Activated CD4-positive, alpha-beta T cell treated with anti-CD3 and anti-CD28 coated beads for 36 hours (primary cell): ENCODE data around the gene NANOS2. TPM values are rescaled to one million over a fixed set of nuclear protein-coding genes. Genes with fewer than 3 reads are reported as not detected.

Source experiments
- ATAC-seq: fragments of 200-7000 bp; cut with Tn5 transposase; one replicate; pipeline ENCODE4 v1.10.0; 2021; ENCODE audit warnings: mild to moderate bottlenecking, moderate library complexity
- CTCF ChIA-PET: fragments of 350-600 bp; sonication (Branson Sonifier 250); formaldehyde crosslinking; loops from one replicate; lab custom pipeline; 2021; ENCODE audit warnings: antibody characterized with exemption; lab: Charles Lee
- POLR2A ChIA-PET: fragments of 350-600 bp; sonication (Branson Sonifier 250); formaldehyde crosslinking; loops from one replicate; lab custom pipeline; 2021; ENCODE audit warnings: antibody characterized with exemption, inconsistent platforms; lab: Charles Lee
- DNase-seq: peaks from one replicate; pipeline ENCODE4 v3.0.0-alpha.2; 2020
- H3K27ac Mint-ChIP-seq: one replicate; pipeline ENCODE4 v1.8.0; 2021; ENCODE audit warnings: mixed read lengths
- H3K27me3 Mint-ChIP-seq: one replicate; pipeline ENCODE4 v1.8.0; 2021; ENCODE audit warnings: mixed read lengths
- H3K36me3 Mint-ChIP-seq: one replicate; pipeline ENCODE4 v1.8.0; 2021; ENCODE audit warnings: low read depth, mixed read lengths
- H3K4me1 Mint-ChIP-seq: one replicate; pipeline ENCODE4 v1.8.0; 2021; ENCODE audit warnings: mixed read lengths
- H3K4me3 Mint-ChIP-seq: one replicate; pipeline ENCODE4 v1.8.0; 2021; ENCODE audit warnings: mild to moderate bottlenecking, moderate library complexity, mixed read lengths
- H3K9me3 Mint-ChIP-seq: one replicate; pipeline ENCODE4 v1.8.0; 2021; ENCODE audit warnings: low read depth, mixed read lengths
- intact Hi-C, 2 experiments: fragments of 100-400 bp; cut with DNase I in 1 of 2; cut with micrococcal nuclease in 1 of 2; formaldehyde crosslinking; loops; one replicate each; pipeline versions ENCODE4 v1.14.2 to v1.15.1; 2022 to 2024; cut with DNase I, micrococcal nuclease
- total RNA-seq, 2 experiments: library from RNA; stranded (reverse); gene quantifications; one replicate each; pipeline ENCODE4 v1.2.3, GENCODE V29; 2021

The NANOS2 gene
- total RNA-seq, 2 experiments from 2014 or later = not detected

DNA sequence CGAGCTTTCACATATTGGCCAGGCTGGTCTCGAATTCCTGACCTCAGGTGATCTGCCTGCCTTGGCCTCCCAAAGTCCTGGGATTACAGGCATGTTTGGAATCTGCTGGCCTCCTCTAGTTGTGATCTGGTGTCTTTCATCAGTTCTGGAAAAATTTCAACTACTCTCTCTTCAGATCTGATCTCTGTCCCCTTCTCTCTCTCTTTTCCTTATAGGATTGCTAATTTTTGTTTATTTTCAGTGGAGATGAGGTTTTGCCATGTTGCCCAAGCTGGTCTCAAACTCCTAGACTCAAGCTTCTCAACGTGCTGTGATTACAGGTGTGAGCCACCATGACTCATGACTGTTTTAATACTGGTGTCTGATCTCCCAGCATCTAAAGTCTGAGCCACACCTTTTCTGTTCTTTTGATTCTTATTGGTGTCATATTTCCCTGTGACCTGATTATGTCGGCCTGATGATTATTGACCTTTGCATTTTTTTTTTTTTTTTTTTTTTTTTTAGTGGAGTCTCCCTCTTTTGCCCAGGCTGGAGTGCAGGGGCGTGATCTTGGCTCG is 10.4 kb upstream of the NANOS2 start:
- CTCF ChIA-PET = interaction anchor here (0.6 to 0.8 kb wide), 2 partner anchors 17 to 168 kb away, joined by 3 read pairs; no protein-coding TSS in a partner anchor
- no peaks in the 10 kb centered on the region for H3K36me3 Mint-ChIP-seq
- no peak overlapping the region for H3K4me3 Mint-ChIP-seq
- POLR2A ChIA-PET = no interaction called here
- H3K27me3 Mint-ChIP-seq = peaks cover 3% of the 10 kb centered on the region
- no peak overlapping the region for H3K27ac Mint-ChIP-seq
- intact Hi-C loops = no loop called here
- DNase-seq (no peak), ATAC-seq (no peak)
- H3K4me1 Mint-ChIP-seq = peaks cover 12% of the 10 kb centered on the region
- no peaks in the 10 kb centered on the region for H3K9me3 Mint-ChIP-seq

- intact Hi-C loops = no loop called here
- peaks cover 4% of the 10 kb centered on the region for H3K4me1 Mint-ChIP-seq
- H3K27me3 Mint-ChIP-seq = peaks cover 2% of the 10 kb centered on the region
- ATAC-seq (peak; percentile 55), DNase-seq (peak; percentile 36)
- no peaks in the 10 kb centered on the region for H3K36me3 Mint-ChIP-seq
- CTCF ChIA-PET = interaction anchor here (0.8 kb wide), 1 partner anchor 207 kb away, joined by 3 read pairs; no protein-coding TSS in a partner anchor
- H3K9me3 Mint-ChIP-seq = no peaks in the 10 kb centered on the region
- POLR2A ChIA-PET = no interaction called here
- no peak overlapping the region for H3K4me3 Mint-ChIP-seq
- no peak overlapping the region for H3K27ac Mint-ChIP-seq
These were observed 7.7 kb upstream of the NANOS2 start for GRCh38 chr19:45922281-45922680.

GRCh38 chr19:45920458-45920857 is 5.9 kb upstream of the NANOS2 start:
- intact Hi-C loops = no loop called here
- POLR2A ChIA-PET = no interaction called here
- Mint-ChIP-seq H3K27me3 (peaks cover 6% of the 10 kb centered on the region), H3K36me3 (no peaks in the 10 kb centered on the region), H3K4me3 (no peak overlapping the region), H3K27ac (no peak overlapping the region), H3K9me3 (no peaks in the 10 kb centered on the region), H3K4me1 (peaks cover 2% of the 10 kb centered on the region)
- CTCF ChIA-PET = interaction anchor here (0.6 kb wide), 1 partner anchor 28 kb away, joined by 3 read pairs; no protein-coding TSS in a partner anchor
- ATAC-seq = peak; percentile 56
- peak; percentile 33 for DNase-seq

DNA sequence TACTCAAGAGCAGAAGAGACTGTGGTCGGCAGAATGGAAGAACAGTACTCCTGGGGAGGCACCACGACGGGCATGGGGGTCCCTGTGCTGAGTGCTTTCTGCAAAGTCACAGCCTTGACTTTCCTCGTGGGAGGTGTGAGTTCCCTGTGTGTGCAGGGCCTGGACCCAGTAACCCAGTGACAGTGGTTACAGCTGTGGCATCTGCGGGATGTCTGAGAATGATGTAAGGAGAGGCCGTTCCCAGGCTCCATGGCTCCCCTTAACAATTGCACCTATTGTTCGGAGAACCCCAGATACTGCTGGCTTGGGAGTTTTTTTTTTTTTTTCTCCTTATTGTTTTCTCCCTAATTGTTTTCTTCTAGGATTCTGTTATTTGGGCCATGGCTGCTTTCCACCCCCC is 5.1 kb upstream of the NANOS2 start:
- ChIA-PET CTCF (interaction anchor here (0.6 kb wide), 1 partner anchor 184 kb away, joined by 3 read pairs; no protein-coding TSS in a partner anchor), POLR2A (no interaction called here)
- Mint-ChIP-seq H3K36me3 (no peaks in the 10 kb centered on the region), H3K27ac (no peak overlapping the region), H3K4me1 (peaks cover 2% of the 10 kb centered on the region), H3K4me3 (no peak overlapping the region), H3K27me3 (peaks cover 6% of the 10 kb centered on the region), H3K9me3 (no peaks in the 10 kb centered on the region)
- ATAC-seq (no peak), DNase-seq (peak; percentile 16)
- intact Hi-C loops = loop anchor here in 1 of 2 experiments (2.0 kb wide), 1 partner anchor 29 kb away; no protein-coding TSS in a partner anchor

DNA sequence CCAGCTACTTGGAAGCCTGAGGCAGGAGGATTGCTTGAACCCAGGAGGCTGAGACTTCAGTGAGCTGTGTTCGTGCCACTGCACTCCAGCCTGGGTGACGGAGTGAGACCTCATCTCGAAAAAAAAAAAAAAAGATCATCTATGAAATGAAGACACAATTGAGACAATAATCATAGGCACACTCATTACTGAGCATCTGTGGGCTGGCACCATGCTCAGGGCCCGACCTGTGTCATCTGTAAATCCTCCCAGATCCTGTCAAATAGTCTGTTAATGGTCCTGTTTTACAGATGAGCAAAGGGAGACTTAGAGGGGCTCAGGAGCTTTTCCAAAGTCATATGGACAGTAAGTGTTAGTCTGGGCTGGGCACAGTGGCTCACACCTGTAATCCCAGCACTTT is 4.1 kb upstream of the NANOS2 start:
- no peak for ATAC-seq
- DNase-seq = no peak

DNA sequence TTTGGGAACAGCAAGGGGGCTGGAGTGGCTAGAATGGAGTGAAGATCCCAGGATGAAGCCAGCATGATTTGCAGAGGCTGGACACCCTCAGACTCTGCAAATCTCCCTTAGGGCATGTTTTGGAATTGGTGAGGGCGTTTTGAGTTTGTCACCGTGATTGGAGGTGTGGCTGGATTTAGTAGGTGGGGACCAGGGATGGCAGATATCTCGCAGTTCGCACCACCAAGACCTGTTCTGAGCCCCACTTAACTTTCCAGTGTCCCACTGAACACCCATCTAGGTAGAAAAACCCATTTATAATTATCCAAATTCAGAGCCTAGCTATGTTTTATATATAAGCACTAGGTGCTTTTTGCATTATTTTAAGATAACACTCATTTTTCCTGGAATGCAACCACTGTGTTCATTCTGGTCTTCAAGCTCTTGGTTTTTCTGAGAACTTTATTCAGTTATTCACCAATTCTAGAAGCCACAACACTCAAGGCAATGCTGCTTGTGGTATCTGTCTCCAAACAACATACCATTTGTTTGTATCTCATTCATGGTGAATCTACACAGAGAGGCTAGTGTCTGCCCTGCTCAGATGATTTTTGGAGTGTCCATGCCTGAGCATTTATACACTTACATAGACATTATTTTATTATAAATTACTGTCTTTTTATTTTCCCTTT is 3.0 kb upstream of the NANOS2 start:
- ATAC-seq (peak; percentile 45), DNase-seq (no peak)
- Mint-ChIP-seq H3K27ac (no peak overlapping the region), H3K9me3 (no peaks in the 10 kb centered on the region), H3K36me3 (no peaks in the 10 kb centered on the region), H3K4me1 (peaks cover 2% of the 10 kb centered on the region), H3K4me3 (no peak overlapping the region), H3K27me3 (peaks cover 14% of the 10 kb centered on the region)
- ChIA-PET CTCF (interaction anchor here (0.7 to 0.8 kb wide), 2 partner anchors 10 to 19 kb away, joined by 3 to 4 read pairs; no protein-coding TSS in a partner anchor), POLR2A (interaction anchor here (0.6 kb wide), 1 partner anchor 97 kb away, joined by 3 read pairs; no protein-coding TSS in a partner anchor)
- intact Hi-C loops = loop anchor here in 1 of 2 experiments (2.0 kb wide), 1 partner anchor 27 kb away; no protein-coding TSS in a partner anchor

More for the DNA sequence above, 4.1 kb upstream of the NANOS2 start:
- H3K4me1 Mint-ChIP-seq = peaks cover 2% of the 10 kb centered on the region
- ChIA-PET POLR2A (no interaction called here), CTCF (interaction anchor here (0.6 to 1.0 kb wide), 2 partner anchors 25 to 151 kb away, joined by 3 read pairs; no protein-coding TSS in a partner anchor)
- H3K9me3 Mint-ChIP-seq = no peaks in the 10 kb centered on the region
- no peaks in the 10 kb centered on the region for H3K36me3 Mint-ChIP-seq
- H3K27ac Mint-ChIP-seq = no peak overlapping the region
- intact Hi-C loops = loop anchor here in 1 of 2 experiments (2.0 kb wide), 1 partner anchor 28 kb away; no protein-coding TSS in a partner anchor
- H3K27me3 Mint-ChIP-seq = peaks cover 6% of the 10 kb centered on the region
- no peak overlapping the region for H3K4me3 Mint-ChIP-seq

DNA sequence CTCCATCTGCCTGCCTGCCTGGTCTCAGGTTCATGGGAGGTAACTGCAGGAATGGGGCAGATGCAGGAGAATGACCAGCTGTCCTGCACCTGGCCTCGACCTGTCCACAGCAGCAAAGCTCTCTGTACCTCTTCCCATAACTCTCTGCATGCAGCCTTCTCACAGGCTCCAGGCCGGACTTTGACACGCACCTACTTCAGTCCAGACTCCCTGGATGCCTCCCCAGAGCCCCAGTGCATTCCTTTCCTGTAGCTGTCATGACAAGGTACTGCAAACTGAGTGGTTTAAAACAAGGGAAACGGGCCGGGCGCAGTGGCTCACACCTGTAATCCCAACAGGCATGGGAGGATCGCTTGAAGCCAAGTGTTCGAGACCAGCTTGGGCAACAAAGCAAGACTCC is 3.3 kb downstream of the NANOS2 start:
- Mint-ChIP-seq H3K36me3 (no peaks in the 10 kb centered on the region), H3K27me3 (peaks cover 18% of the 10 kb centered on the region), H3K4me3 (no peak overlapping the region), H3K9me3 (no peaks in the 10 kb centered on the region), H3K4me1 (no peaks in the 10 kb centered on the region), H3K27ac (no peak overlapping the region)
- intact Hi-C loops = no loop called here
- no peak for DNase-seq
- POLR2A ChIA-PET = no interaction called here
- CTCF ChIA-PET = interaction anchor here (0.7 kb wide), 1 partner anchor 124 kb away, joined by 5 read pairs; no protein-coding TSS in a partner anchor
- no peak for ATAC-seq

DNA sequence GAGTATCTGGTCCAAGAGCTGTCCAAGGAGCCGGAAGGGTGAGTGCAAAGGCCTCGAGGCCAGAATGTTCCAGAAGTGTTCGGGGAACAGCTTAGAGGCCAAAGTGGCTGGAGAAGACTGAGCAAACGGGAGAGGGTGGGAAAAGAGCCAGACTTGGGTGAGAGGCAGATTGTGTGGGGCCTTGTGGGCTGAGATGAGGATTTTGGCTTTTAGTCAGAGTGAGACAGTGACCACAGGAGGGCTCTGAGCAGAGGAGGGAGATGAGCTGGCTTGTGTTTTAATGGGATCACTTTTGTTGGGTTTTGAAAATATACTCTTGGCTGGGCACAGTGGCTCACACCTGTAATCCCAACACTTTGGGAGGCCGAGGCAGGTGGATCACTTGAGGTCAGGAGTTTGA is 5.6 kb downstream of the NANOS2 start:
- Mint-ChIP-seq H3K27me3 (peaks cover 17% of the 10 kb centered on the region), H3K36me3 (no peaks in the 10 kb centered on the region), H3K9me3 (no peaks in the 10 kb centered on the region), H3K4me1 (no peaks in the 10 kb centered on the region), H3K27ac (no peak overlapping the region), H3K4me3 (no peak overlapping the region)
- ChIA-PET CTCF (interaction anchor here (0.6 kb wide), 1 partner anchor 96 kb away, joined by 3 read pairs; no protein-coding TSS in a partner anchor), POLR2A (no interaction called here)
- DNase-seq (no peak), ATAC-seq (no peak)
- intact Hi-C loops = no loop called here

- H3K9me3 Mint-ChIP-seq = no peaks in the 10 kb centered on the region
- H3K4me1 Mint-ChIP-seq = peaks cover 5% of the 10 kb centered on the region
- intact Hi-C loops = no loop called here
- H3K27me3 Mint-ChIP-seq = peaks cover 8% of the 10 kb centered on the region
- no peaks in the 10 kb centered on the region for H3K36me3 Mint-ChIP-seq
- CTCF ChIA-PET = interaction anchor here (0.8 kb wide), 1 partner anchor 43 kb away, joined by 3 read pairs; no protein-coding TSS in a partner anchor
- POLR2A ChIA-PET = interaction anchor here (0.6 kb wide), 1 partner anchor 198 kb away, joined by 3 read pairs; no protein-coding TSS in a partner anchor
- no peak overlapping the region for H3K4me3 Mint-ChIP-seq
- H3K27ac Mint-ChIP-seq = no peak overlapping the region
- no peak for DNase-seq
- no peak for ATAC-seq
These were observed 8.4 kb downstream of the NANOS2 start for GRCh38 chr19:45906221-45906620.

GRCh38 chr19:45905011-45905410 is 9.6 kb downstream of the NANOS2 start:
- Mint-ChIP-seq H3K9me3 (no peaks in the 10 kb centered on the region), H3K36me3 (peaks cover 2% of the 10 kb centered on the region), H3K4me1 (peaks cover 14% of the 10 kb centered on the region), H3K27me3 (peaks cover 7% of the 10 kb centered on the region), H3K4me3 (no peak overlapping the region), H3K27ac (no peak overlapping the region)
- ATAC-seq (no peak), DNase-seq (no peak)
- CTCF ChIA-PET = no interaction called here
- intact Hi-C loops = no loop called here
- POLR2A ChIA-PET = no interaction called here
